IMR-90 (cell line): ENCODE results near the gene XIST. TPM values are rescaled to one million over a fixed set of nuclear protein-coding genes. Genes with fewer than 3 reads are reported as not detected.

Experiments used
- ATAC-seq: fragments of 200-7000 bp; cut with Tn5 transposase; 2 replicates; pipeline ENCODE4 v1.9.1; 2020; ENCODE audit warnings: low read depth, mild to moderate bottlenecking, moderate library complexity
- BruUV-seq: library from RNA; stranded (reverse); fragments of 400-500 nt; replicated peaks from 2 replicates; lab custom pipeline; 2021; lab: Mats Ljungman, UMichigan
- CTCF ChIA-PET: fragments of 300-600 bp; formaldehyde crosslinking; extraction: SDS; loops from one replicate; lab custom pipeline; 2021; ENCODE audit warnings: antibody characterized with exemption; lab: Yijun Ruan, JAX
- POLR2A ChIA-PET: fragments of 300-600 bp; sonication (Branson Sonifier 250); formaldehyde crosslinking; loops from one replicate; lab custom pipeline; 2022; ENCODE audit warnings: antibody characterized with exemption; ENCODE audit not compliant: unreplicated experiment; lab: Charles Lee
- DNase-seq: peaks from one replicate; pipeline ENCODE4 v3.0.0; 2013
- H2AFZ ChIP-seq: replicated peaks from 2 replicates; pipeline ENCODE3; 2013; ENCODE audit warnings: low read length, mild to moderate bottlenecking; ENCODE audit not compliant: poor library complexity
- H2AK5ac ChIP-seq: 2 replicates; pipeline ENCODE4 v1.6.1; 2013; ENCODE audit warnings: low read depth, low read length, inconsistent platforms
- H2AK9ac ChIP-seq: replicated peaks from 2 replicates; pipeline ENCODE3; 2013; ENCODE audit warnings: mild to moderate bottlenecking, low read depth, low read length, moderate library complexity; ENCODE audit not compliant: poor library complexity
- H2BK120ac ChIP-seq: 2 replicates; pipeline ENCODE4 v1.6.1; 2013; ENCODE audit warnings: low read depth, low read length, inconsistent platforms
- H2BK15ac ChIP-seq: 3 replicates; pipeline ENCODE4 v1.6.1; 2013; ENCODE audit warnings: low read depth, low read length, inconsistent platforms
- H2BK20ac ChIP-seq: 2 replicates; pipeline ENCODE4 v1.6.1; 2013; ENCODE audit warnings: low read depth, mild to moderate bottlenecking, inconsistent platforms, low read length, moderate library complexity
- H2BK5ac ChIP-seq: 2 replicates; pipeline ENCODE4 v1.6.1; 2013; ENCODE audit warnings: mild to moderate bottlenecking, low read depth, low read length, inconsistent platforms; ENCODE audit not compliant: poor library complexity, severe bottlenecking
- H3K14ac ChIP-seq: replicated peaks from 2 replicates; pipeline ENCODE4 v1.6.1; 2013; ENCODE audit warnings: low read depth, low read length, inconsistent platforms
- H3K18ac ChIP-seq: 2 replicates; pipeline ENCODE4 v1.6.1; 2013; ENCODE audit warnings: low read depth, low read length, control low read depth
- H3K23ac ChIP-seq: 2 replicates; pipeline ENCODE4 v1.6.1; 2013; ENCODE audit warnings: low read depth, low read length, inconsistent platforms
- H3K27ac ChIP-seq: 2 replicates; pipeline ENCODE4 v1.5.1; 2013; ENCODE audit warnings: mild to moderate bottlenecking, control low read depth, low read length; ENCODE audit not compliant: insufficient read depth
- H3K27me3 ChIP-seq: 2 replicates; pipeline ENCODE4 v1.6.1; 2013; ENCODE audit warnings: low read length; ENCODE audit not compliant: control insufficient read depth, insufficient read depth
- H3K36me3 ChIP-seq: 2 replicates; pipeline ENCODE4 v1.6.1; 2013; ENCODE audit warnings: low read length, mixed read lengths; ENCODE audit not compliant: control insufficient read depth, insufficient read depth
- H3K4ac ChIP-seq: 2 replicates; pipeline ENCODE4 v1.6.1; 2013; ENCODE audit warnings: low read depth, low read length, inconsistent platforms
- H3K4me1 ChIP-seq: 2 replicates; pipeline ENCODE4 v1.6.1; 2013; ENCODE audit warnings: low read length, mixed read lengths; ENCODE audit not compliant: control insufficient read depth, insufficient read depth
- H3K4me2 ChIP-seq: 2 replicates; pipeline ENCODE4 v1.6.1; 2013; ENCODE audit warnings: low read depth, mild to moderate bottlenecking, control low read depth, low read length, moderate library complexity
- H3K4me3 ChIP-seq: 2 replicates; pipeline ENCODE4 v1.5.1; 2013; ENCODE audit warnings: low read depth, mild to moderate bottlenecking, control low read depth, low read length, moderate library complexity; ENCODE audit not compliant: insufficient read depth
- H3K56ac ChIP-seq: 2 replicates; pipeline ENCODE4 v1.6.1; 2013; ENCODE audit warnings: low read length, inconsistent platforms; ENCODE audit not compliant: insufficient read depth; ENCODE audit errors: extremely low read depth
- H3K79me1 ChIP-seq, 2 experiments: 2 replicates each; pipeline ENCODE4 v1.6.1; 2013; ENCODE audit warnings: low read length in 2 of 2, inconsistent platforms in 1 of 2, low read depth in 1 of 2
- H3K9ac ChIP-seq: 2 replicates; pipeline ENCODE4 v1.6.1; 2013; ENCODE audit warnings: low read depth, low read length, control low read depth
- H3K9me1 ChIP-seq: 2 replicates; pipeline ENCODE4 v1.6.1; 2013; ENCODE audit warnings: low read length, inconsistent platforms; ENCODE audit not compliant: insufficient read depth
- H3K9me3 ChIP-seq: 2 replicates; pipeline ENCODE4 v1.6.1; 2013; ENCODE audit warnings: low read length; ENCODE audit not compliant: control insufficient read depth, insufficient read depth
- H4K20me1 ChIP-seq: 2 replicates; pipeline ENCODE4 v1.6.1; 2013; ENCODE audit warnings: low read length, inconsistent platforms; ENCODE audit not compliant: insufficient read depth
- H4K5ac ChIP-seq: 2 replicates; pipeline ENCODE4 v1.6.1; 2013; ENCODE audit warnings: mild to moderate bottlenecking, low read depth, low read length, control low read depth
- H4K8ac ChIP-seq, 2 experiments: 2 replicates each; pipeline ENCODE4 v1.6.1; 2013; ENCODE audit warnings: low read depth in 2 of 2, low read length in 2 of 2, control low read depth in 1 of 2, inconsistent platforms in 1 of 2
- H4K91ac ChIP-seq: 2 replicates; pipeline ENCODE4 v1.6.1; 2013; ENCODE audit warnings: low read depth, low read length, inconsistent platforms; ENCODE audit not compliant: insufficient read depth
- BHLHE40 ChIP-seq: fragments of 150-350 bp; IDR thresholded peaks from 2 replicates; pipeline ENCODE4 v1.6.1; 2016; ENCODE audit warnings: mild to moderate bottlenecking, low read depth, low read length
- CEBPB ChIP-seq: IDR thresholded peaks from 2 replicates; pipeline ENCODE4 v1.6.1; 2012; ENCODE audit warnings: low read depth, low read length, improper control_type of control experiment
- CHD1 ChIP-seq: IDR thresholded peaks from 2 replicates; pipeline ENCODE4 v1.6.1; 2012; ENCODE audit warnings: low read depth, low read length, improper control_type of control experiment
- FOS ChIP-seq: fragments of 150-350 bp; IDR thresholded peaks from 2 replicates; pipeline ENCODE4 v1.6.1; 2016; ENCODE audit warnings: low read depth, low read length
- MAZ ChIP-seq: IDR thresholded peaks from 2 replicates; pipeline ENCODE4 v1.6.1; 2012; ENCODE audit warnings: low read depth, mild to moderate bottlenecking, low read length, improper control_type of control experiment, moderate library complexity, borderline replicate concordance
- MXI1 ChIP-seq: IDR thresholded peaks from 2 replicates; pipeline ENCODE4 v1.6.1; 2012; ENCODE audit warnings: low read depth, mild to moderate bottlenecking, low read length, moderate library complexity, borderline replicate concordance
- NFE2L2 ChIP-seq: fragments of 150-350 bp; IDR thresholded peaks from 2 replicates; pipeline ENCODE4 v1.6.1; 2016; ENCODE audit warnings: low read depth, mild to moderate bottlenecking, low read length
- POLR2A ChIP-seq: IDR thresholded peaks from 2 replicates; pipeline ENCODE4 v1.6.1; 2012; ENCODE audit warnings: mild to moderate bottlenecking, low read depth, low read length
- RCOR1 ChIP-seq: IDR thresholded peaks from 2 replicates; pipeline ENCODE4 v1.6.1; 2012; ENCODE audit warnings: mild to moderate bottlenecking, low read length, improper control_type of control experiment; ENCODE audit not compliant: insufficient replicate concordance
- WGBS, 2 experiments: methylation state at CpG; one replicate each; pipeline versions ENCODE4 v1.1.5 to v1.1.7; 2013; ENCODE audit warnings: missing lambda C conversion rate in 2 of 2; ENCODE audit not compliant: insufficient read length in 1 of 2; ENCODE audit errors: extremely low coverage in 2 of 2; 5-methylcytosine and 5-hydroxymethylcytosine counted together
- dilution Hi-C: fragments of 300-500 bp; cut with HindIII; formaldehyde crosslinking; loops from one replicate; pipeline ENCODE4 v1.14.3; 2018; ENCODE audit warnings: low sequenced_read_pairs; ENCODE audit not compliant: unreplicated experiment
- in situ Hi-C: fragments of 300-500 bp; cut with MboI; formaldehyde crosslinking; loops from 3 replicates; pipeline ENCODE4 v1.14.3; 2019; ENCODE audit warnings: low sequenced_read_pairs, inconsistent platforms, mixed read lengths
- intact Hi-C: fragments of 100-400 bp; cut with micrococcal nuclease; formaldehyde crosslinking; loops from 2 replicates; pipeline ENCODE4 v1.10.0; 2022
- polyA plus RNA-seq, 3 experiments: library from polyadenylated mRNA; depleted of rRNA; stranded (reverse); fragments of >200 nt; gene quantifications; 2 replicates each; pipeline ENCODE4 v1.2.3, GENCODE V29; 2012; ENCODE audit warnings: low replicate concordance in 1 of 3
- total RNA-seq: library from RNA; depleted of rRNA; stranded (reverse); fragments of >200 nt; gene quantifications from 2 replicates; pipeline ENCODE4 v1.2.3, GENCODE V29; 2012
- TF ChIP-seq, protein P1 (sequence below): conservative IDR thresholded peaks from 2 replicates; pipeline ENCODE4 v1.5.1; 2012; ENCODE audit warnings: mild to moderate bottlenecking, low read depth, low read length, improper control_type of control experiment
- TF ChIP-seq, protein P2 (sequence below): fragments of 150-350 bp; IDR thresholded peaks from 2 replicates; pipeline ENCODE4 v1.6.1; 2017; ENCODE audit warnings: mild to moderate bottlenecking, antibody characterized with exemption, low read length, low read depth
- TF ChIP-seq, protein P3 (sequence below): fragments of 150-350 bp; IDR thresholded peaks from 2 replicates; pipeline ENCODE4 v1.6.1; 2016; ENCODE audit warnings: low read depth, mild to moderate bottlenecking, low read length, moderate library complexity, borderline replicate concordance

XIST gene
- total and polyA plus RNA-seq, 2 of the 4 experiments (the other 2 are of a cell fraction) = 48.9 to 159 TPM

DNA sequence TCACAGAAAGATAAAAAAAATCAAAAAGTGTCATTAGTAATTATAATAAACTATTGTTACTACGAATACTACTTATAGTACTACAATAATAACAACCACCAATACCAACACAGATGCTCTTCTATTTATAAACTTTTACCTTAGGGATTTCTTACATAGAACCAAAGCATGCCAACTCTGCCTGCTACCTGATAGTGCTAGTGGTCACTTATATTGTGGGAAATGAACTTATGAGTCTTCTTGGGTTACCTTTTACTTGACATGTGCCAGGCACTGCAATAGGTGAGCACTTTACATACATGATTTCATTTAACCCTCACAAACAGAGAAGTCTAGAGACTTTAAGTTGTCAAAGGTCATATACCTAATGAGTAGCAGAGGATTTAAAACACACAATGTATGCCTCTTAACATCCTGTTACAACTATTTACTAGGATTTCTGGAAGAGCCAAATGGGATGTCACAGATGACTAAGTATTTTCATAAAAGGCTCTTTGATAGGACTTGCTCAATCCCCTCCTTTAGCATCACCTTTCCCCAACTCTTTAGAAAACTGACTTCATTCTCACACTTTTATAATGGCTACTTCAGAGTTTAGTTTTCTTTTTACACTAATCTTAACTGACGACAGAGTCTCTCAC is 24.3 kb downstream of the XIST start:
- H3K79me1 ChIP-seq = peaks cover 7 to 10% of the 10 kb centered on the region in 2 experiments; a peak in 1 of 4 replicates
- H2BK20ac ChIP-seq = no peak overlapping the region
- H3K4me1 ChIP-seq = no peaks in the 10 kb centered on the region
- no peak for ATAC-seq
- no peak for DNase-seq
- H2AK9ac ChIP-seq = no peak overlapping the region
- ChIA-PET POLR2A (no interaction called here), CTCF (no interaction called here)
- intact Hi-C loops = no loop called here
- no peak overlapping the region for H3K9ac ChIP-seq
- no peak overlapping the region for H3K14ac ChIP-seq
- H3K56ac ChIP-seq = no peak overlapping the region
- H3K4me2 ChIP-seq = no peak overlapping the region
- H3K23ac ChIP-seq = no peak overlapping the region
- WGBS, 2 experiments = no CpG with 5 or more reads among the region's 2 CpGs
- dilution Hi-C loops = no loop called here
- TF ChIP-seq NFE2L2 (no peak), RCOR1 (no peak), CHD1 (no peak), FOS (no peak), BHLHE40 (no peak), MAZ (no peak), CEBPB (no peak), POLR2A (no peak), MXI1 (no peak)
- TF ChIP-seq, protein P1, sequence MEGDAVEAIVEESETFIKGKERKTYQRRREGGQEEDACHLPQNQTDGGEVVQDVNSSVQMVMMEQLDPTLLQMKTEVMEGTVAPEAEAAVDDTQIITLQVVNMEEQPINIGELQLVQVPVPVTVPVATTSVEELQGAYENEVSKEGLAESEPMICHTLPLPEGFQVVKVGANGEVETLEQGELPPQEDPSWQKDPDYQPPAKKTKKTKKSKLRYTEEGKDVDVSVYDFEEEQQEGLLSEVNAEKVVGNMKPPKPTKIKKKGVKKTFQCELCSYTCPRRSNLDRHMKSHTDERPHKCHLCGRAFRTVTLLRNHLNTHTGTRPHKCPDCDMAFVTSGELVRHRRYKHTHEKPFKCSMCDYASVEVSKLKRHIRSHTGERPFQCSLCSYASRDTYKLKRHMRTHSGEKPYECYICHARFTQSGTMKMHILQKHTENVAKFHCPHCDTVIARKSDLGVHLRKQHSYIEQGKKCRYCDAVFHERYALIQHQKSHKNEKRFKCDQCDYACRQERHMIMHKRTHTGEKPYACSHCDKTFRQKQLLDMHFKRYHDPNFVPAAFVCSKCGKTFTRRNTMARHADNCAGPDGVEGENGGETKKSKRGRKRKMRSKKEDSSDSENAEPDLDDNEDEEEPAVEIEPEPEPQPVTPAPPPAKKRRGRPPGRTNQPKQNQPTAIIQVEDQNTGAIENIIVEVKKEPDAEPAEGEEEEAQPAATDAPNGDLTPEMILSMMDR = no peak
- TF ChIP-seq, protein P2, sequence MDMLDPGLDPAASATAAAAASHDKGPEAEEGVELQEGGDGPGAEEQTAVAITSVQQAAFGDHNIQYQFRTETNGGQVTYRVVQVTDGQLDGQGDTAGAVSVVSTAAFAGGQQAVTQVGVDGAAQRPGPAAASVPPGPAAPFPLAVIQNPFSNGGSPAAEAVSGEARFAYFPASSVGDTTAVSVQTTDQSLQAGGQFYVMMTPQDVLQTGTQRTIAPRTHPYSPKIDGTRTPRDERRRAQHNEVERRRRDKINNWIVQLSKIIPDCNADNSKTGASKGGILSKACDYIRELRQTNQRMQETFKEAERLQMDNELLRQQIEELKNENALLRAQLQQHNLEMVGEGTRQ = no peak
- TF ChIP-seq, protein P3, sequence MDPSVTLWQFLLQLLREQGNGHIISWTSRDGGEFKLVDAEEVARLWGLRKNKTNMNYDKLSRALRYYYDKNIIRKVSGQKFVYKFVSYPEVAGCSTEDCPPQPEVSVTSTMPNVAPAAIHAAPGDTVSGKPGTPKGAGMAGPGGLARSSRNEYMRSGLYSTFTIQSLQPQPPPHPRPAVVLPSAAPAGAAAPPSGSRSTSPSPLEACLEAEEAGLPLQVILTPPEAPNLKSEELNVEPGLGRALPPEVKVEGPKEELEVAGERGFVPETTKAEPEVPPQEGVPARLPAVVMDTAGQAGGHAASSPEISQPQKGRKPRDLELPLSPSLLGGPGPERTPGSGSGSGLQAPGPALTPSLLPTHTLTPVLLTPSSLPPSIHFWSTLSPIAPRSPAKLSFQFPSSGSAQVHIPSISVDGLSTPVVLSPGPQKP = no peak
- H2AFZ ChIP-seq = no peak overlapping the region
- peaks cover 21% of the 10 kb centered on the region for H3K36me3 ChIP-seq
- no peak overlapping the region for H3K4ac ChIP-seq
- no peak overlapping the region for H2BK15ac ChIP-seq
- peaks cover 3% of the 10 kb centered on the region; the same call in 1 of the 2 replicates for H3K9me1 ChIP-seq
- H3K9me3 ChIP-seq = no peaks in the 10 kb centered on the region
- H4K8ac ChIP-seq = no peak overlapping the region
- no peak overlapping the region for H3K18ac ChIP-seq
- H2BK120ac ChIP-seq = no peak overlapping the region
- in situ Hi-C loops = no loop called here
- H4K20me1 ChIP-seq = peaks cover 72% of the 10 kb centered on the region
- H2BK5ac ChIP-seq = no peak overlapping the region
- no peak overlapping the region for H3K27ac ChIP-seq
- no peak overlapping the region for H4K91ac ChIP-seq
- BruUV-seq = no TSS peak
- H2AK5ac ChIP-seq = no peak overlapping the region
- H4K5ac ChIP-seq = no peak overlapping the region
- H3K27me3 ChIP-seq = no peaks in the 10 kb centered on the region; the same call in 1 of the 2 replicates
- H3K4me3 ChIP-seq = no peak overlapping the region
